DOHH2 (cell line): Measurements from ENCODE around the gene SDHAF2.

ENCODE experiments used
- CTCF ChIP-seq: fragments of 200-600 bp; sonication (generic); IDR thresholded peaks from one replicate; pipeline ENCODE4 v1.5.1; 2014; ENCODE audit warnings: antibody characterized with exemption, mild to moderate bottlenecking, low read depth, low read length; ENCODE audit not compliant: poor library complexity, severe bottlenecking
- EZH2phosphoT487 ChIP-seq: fragments of 200-600 bp; sonication (generic); IDR thresholded peaks from 2 replicates; pipeline ENCODE4 v1.6.1; 2017; ENCODE audit warnings: borderline replicate concordance, mild to moderate bottlenecking, antibody characterized with exemption, low read length, moderate library complexity, mixed read lengths

GRCh38 chr11:61384271-61385242 lies 45.4 kb upstream of the SDHAF2 start:
- no peak for TF ChIP-seq CTCF
- no peak for TF ChIP-seq EZH2phosphoT487
